BJ (cell line): ENCODE measurements around the gene AMMECR1. TPM values are rescaled to one million over a fixed set of nuclear protein-coding genes. Genes with fewer than 3 reads are reported as not detected.

Experiments used
- CTCF ChIA-PET: fragments of 350-600 bp; formaldehyde crosslinking; extraction: SDS; loops from one replicate; lab custom pipeline; 2021; ENCODE audit warnings: antibody characterized with exemption, inconsistent platforms; lab: Yijun Ruan, JAX
- POLR2A ChIA-PET: fragments of 300-600 bp; sonication (Branson Sonifier 250); formaldehyde crosslinking; extraction: SDS; loops from one replicate; lab custom pipeline; 2021; ENCODE audit warnings: antibody characterized with exemption; lab: Charles Lee
- DNase-seq: peaks from one replicate; pipeline ENCODE4 v3.0.0-alpha.2; 2011; ENCODE audit warnings: low read depth
- H3K27me3 ChIP-seq: 2 replicates; pipeline ENCODE4 v1.6.0; 2011; ENCODE audit warnings: low read length; ENCODE audit not compliant: control insufficient read depth, insufficient read depth
- H3K36me3 ChIP-seq: 2 replicates; pipeline ENCODE4 v1.5.1; 2011; ENCODE audit warnings: low read length; ENCODE audit not compliant: control insufficient read depth, insufficient read depth
- H3K4me3 ChIP-seq: 2 replicates; pipeline ENCODE4 v1.5.1; 2011; ENCODE audit warnings: low read depth, mild to moderate bottlenecking, control low read depth, low read length
- CTCF ChIP-seq: IDR thresholded peaks from 2 replicates; pipeline ENCODE4 v1.5.1; 2011; ENCODE audit warnings: low read depth, mild to moderate bottlenecking, control low read depth, inconsistent platforms, low read length, moderate library complexity; ENCODE audit not compliant: insufficient read depth
- polyA plus RNA-seq: library from polyadenylated mRNA; depleted of rRNA; stranded (reverse); fragments of >200 nt; gene quantifications from 2 replicates; pipeline ENCODE4 v1.2.3, GENCODE V29; 2011

AMMECR1 gene
- polyA plus RNA-seq, 1 experiment, result 7.3 TPM

GRCh38 chrX:110280954-110281353, 36.9 kb downstream of the AMMECR1 start:
- Histone ChIP-seq H3K4me3 (no peak overlapping the region), H3K27me3 (no peaks in the 10 kb centered on the region), H3K36me3 (no peaks in the 10 kb centered on the region)
- ChIA-PET POLR2A (no interaction called here), CTCF (no interaction called here)
- DNase-seq, result peak; percentile 85
- TF ChIP-seq CTCF, result no peak

GRCh38 chrX:110277609-110278008, 40.3 kb downstream of the AMMECR1 start:
- TF ChIP-seq CTCF, result no peak
- no peak overlapping the region for H3K4me3 ChIP-seq
- no peaks in the 10 kb centered on the region for H3K27me3 ChIP-seq
- POLR2A ChIA-PET, result no interaction called here
- DNase-seq, result no peak
- no peaks in the 10 kb centered on the region for H3K36me3 ChIP-seq
- CTCF ChIA-PET, result interaction anchor here (0.8 to 1.5 kb wide), 2 partner anchors 34 to 130 kb away, joined by 3 read pairs; no protein-coding TSS in a partner anchor

- TF ChIP-seq CTCF, result no peak
- Histone ChIP-seq H3K27me3 (no peaks in the 10 kb centered on the region), H3K36me3 (no peaks in the 10 kb centered on the region), H3K4me3 (no peak overlapping the region)
- CTCF ChIA-PET, result interaction anchor here (0.9 kb wide), 1 partner anchor 132 kb away, joined by 3 read pairs; no protein-coding TSS in a partner anchor
- DNase-seq, result no peak
- POLR2A ChIA-PET, result no interaction called here
Measured at GRCh38 chrX:110276778-110277177, 41.1 kb downstream of the AMMECR1 start.

DNA sequence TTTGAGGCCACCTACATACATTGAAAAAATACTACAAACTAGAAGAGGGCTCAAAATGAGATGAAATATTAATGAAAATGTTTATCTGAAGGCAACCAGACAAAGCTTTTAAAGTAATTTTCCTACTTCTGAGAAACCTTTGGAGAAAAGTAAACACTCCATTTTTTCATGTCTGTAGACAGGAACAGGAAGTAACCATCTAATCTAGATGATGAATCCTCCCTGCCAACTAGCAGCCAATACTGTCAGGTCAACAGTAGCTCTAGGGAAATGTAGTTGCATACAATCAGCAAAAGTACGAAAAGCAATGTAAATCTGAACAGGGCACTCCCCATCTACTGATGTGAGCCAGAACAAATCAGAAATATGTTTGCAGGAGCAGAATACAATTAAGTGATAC, 49.0 kb downstream of the AMMECR1 start:
- Histone ChIP-seq H3K4me3 (no peak overlapping the region), H3K36me3 (no peaks in the 10 kb centered on the region), H3K27me3 (no peaks in the 10 kb centered on the region)
- no peak for TF ChIP-seq CTCF
- no peak for DNase-seq
- ChIA-PET CTCF (no interaction called here), POLR2A (no interaction called here)

- POLR2A ChIA-PET, result no interaction called here
- H3K36me3 ChIP-seq, result no peaks in the 10 kb centered on the region
- H3K27me3 ChIP-seq, result no peaks in the 10 kb centered on the region
- TF ChIP-seq CTCF, result no peak
- no peak for DNase-seq
- H3K4me3 ChIP-seq, result no peak overlapping the region
- CTCF ChIA-PET, result no interaction called here
Measured at GRCh38 chrX:110268395-110268794, 49.5 kb downstream of the AMMECR1 start.
